ENCODE data around the gene EPC1. TPM values are rescaled to one million over a fixed set of nuclear protein-coding genes. Genes with fewer than 3 reads are reported as not detected.
"Not testable (repeated sequence)": the region's sequence is repeated elsewhere in the genome, so short reads cannot be mapped to it uniquely, and the experiment has no call there.

EPC1 gene
- total RNA-seq, 1 experiment from 2014 or later, result 36.6 TPM

DNA sequence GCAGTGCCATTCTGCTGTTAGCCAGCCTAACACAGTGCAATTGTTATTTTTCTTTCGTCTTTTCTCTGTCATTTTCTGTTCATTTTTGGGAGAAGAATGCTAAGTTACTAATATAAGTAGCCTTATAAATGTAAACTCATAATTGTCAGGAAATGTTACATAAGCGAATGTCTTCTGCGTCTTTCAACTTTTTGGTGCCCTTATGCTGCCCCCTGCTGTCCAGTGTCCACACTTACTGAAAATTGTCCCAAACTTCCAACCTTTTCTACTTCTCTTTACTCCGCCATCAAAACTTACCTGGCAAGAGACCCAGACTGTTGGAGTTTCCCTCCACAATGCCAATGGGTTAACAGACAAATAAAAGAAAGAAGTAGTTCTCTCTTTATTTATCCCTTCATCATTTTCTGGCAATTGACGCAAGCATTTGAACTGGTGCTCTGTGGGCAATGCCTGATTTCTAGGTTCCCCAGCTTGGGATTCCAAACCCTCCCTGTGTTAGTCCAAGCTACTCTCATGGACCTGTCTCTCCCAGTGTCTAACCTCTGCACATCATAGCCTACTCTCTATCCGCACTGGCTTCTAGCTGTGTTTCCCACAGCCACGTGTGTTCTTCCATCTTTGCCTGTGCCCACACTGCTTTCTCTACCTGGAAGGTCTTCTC is 21.0 kb upstream of the EPC1 start:
- TF ChIP-seq, protein P1, sequence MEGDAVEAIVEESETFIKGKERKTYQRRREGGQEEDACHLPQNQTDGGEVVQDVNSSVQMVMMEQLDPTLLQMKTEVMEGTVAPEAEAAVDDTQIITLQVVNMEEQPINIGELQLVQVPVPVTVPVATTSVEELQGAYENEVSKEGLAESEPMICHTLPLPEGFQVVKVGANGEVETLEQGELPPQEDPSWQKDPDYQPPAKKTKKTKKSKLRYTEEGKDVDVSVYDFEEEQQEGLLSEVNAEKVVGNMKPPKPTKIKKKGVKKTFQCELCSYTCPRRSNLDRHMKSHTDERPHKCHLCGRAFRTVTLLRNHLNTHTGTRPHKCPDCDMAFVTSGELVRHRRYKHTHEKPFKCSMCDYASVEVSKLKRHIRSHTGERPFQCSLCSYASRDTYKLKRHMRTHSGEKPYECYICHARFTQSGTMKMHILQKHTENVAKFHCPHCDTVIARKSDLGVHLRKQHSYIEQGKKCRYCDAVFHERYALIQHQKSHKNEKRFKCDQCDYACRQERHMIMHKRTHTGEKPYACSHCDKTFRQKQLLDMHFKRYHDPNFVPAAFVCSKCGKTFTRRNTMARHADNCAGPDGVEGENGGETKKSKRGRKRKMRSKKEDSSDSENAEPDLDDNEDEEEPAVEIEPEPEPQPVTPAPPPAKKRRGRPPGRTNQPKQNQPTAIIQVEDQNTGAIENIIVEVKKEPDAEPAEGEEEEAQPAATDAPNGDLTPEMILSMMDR (IDR thresholded peaks at IDR 0.05; ENCODE audit: insufficient read depth in 1 of 2, low read depth in 1 of 2, low read length in 1 of 2, severe bottlenecking in 1 of 2, unreplicated experiment in 1 of 2), result peak; percentile 91 to 93
- Histone ChIP-seq H3K27me3 (replicated peaks; ENCODE audit: control insufficient read depth, insufficient read depth, low read length) (no peaks in the 10 kb centered on the region), H3K4me3 (ENCODE audit: low read depth, low read length) (no peak overlapping the region), H3K9me3 (no peaks in the 10 kb centered on the region), H3K4me1 (no peaks in the 10 kb centered on the region; the same call in 1 of the 2 replicates), H3K36me3 (ENCODE audit: control insufficient read depth, insufficient read depth, low read length) (no peaks in the 10 kb centered on the region; the same call in 1 of the 2 replicates)
- H3K4me3 Mint-ChIP-seq (ENCODE audit: unreplicated experiment), result peak overlapping the region; percentile 22
- ChIA-PET CTCF (interaction anchor here (0.5 to 1.0 kb wide), 5 partner anchors 12 to 111 kb away, joined by 3 to 6 read pairs (median 4); no protein-coding TSS in a partner anchor), POLR2A (interaction anchor here (0.7 kb wide), 1 partner anchor 22 kb away, joined by 4 read pairs; no protein-coding TSS in a partner anchor)
- DNase-seq, result peak; percentile 75 to 81
- no peaks in the 10 kb centered on the region for H3K27me3 Mint-ChIP-seq (ENCODE audit: insufficient read depth, unreplicated experiment)
- H3K9me3 Mint-ChIP-seq (ENCODE audit: unreplicated experiment), result no peaks in the 10 kb centered on the region
- intact Hi-C loops (cut with micrococcal nuclease; ENCODE audit: unreplicated experiment), result loop anchor here (1.0 to 5.0 kb wide), 5 partner anchors 18 to 177 kb away; no protein-coding TSS in a partner anchor
- H3K27ac Mint-ChIP-seq (ENCODE audit: unreplicated experiment), result no peak overlapping the region
- no TSS peak for BruUV-seq (replicated peaks)
- H3K4me1 Mint-ChIP-seq (ENCODE audit: low read depth, unreplicated experiment), result peaks cover 11% of the 10 kb centered on the region
- H3K36me3 Mint-ChIP-seq (ENCODE audit: insufficient read depth, unreplicated experiment), result no peaks in the 10 kb centered on the region

DNA sequence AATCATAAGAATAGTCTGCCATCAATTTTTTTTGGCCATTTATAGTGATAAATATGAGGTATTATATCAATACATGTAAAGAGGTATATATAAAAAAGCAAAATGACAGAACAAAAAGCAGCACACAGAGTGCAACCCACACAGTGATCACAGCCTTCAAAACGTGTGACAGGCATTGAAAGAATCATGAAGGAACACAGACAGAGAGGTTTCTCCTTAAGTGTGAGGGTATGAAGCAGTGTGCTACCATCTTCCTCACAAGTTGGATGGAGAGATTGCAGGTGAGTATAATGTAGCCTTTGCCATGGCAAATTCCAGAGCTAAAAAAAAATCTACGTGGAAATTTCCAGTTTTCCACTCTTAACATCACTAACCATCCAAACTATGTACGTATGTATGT is 19.6 kb upstream of the EPC1 start:
- BruUV-seq (replicated peaks), result no TSS peak
- no peak overlapping the region for H3K4me3 ChIP-seq (ENCODE audit: low read depth, low read length)
- H3K4me1 ChIP-seq, result no peaks in the 10 kb centered on the region; the same call in 1 of the 2 replicates
- ChIA-PET POLR2A (no interaction called here), CTCF (interaction anchor here (0.7 kb wide), 1 partner anchor 176 kb away, joined by 3 read pairs; no protein-coding TSS in a partner anchor)
- Mint-ChIP-seq H3K9me3 (ENCODE audit: unreplicated experiment) (no peaks in the 10 kb centered on the region), H3K27me3 (ENCODE audit: insufficient read depth, unreplicated experiment) (no peaks in the 10 kb centered on the region), H3K4me1 (ENCODE audit: low read depth, unreplicated experiment) (peaks cover 13% of the 10 kb centered on the region), H3K36me3 (ENCODE audit: insufficient read depth, unreplicated experiment) (no peaks in the 10 kb centered on the region), H3K4me3 (ENCODE audit: unreplicated experiment) (no peak overlapping the region), H3K27ac (ENCODE audit: unreplicated experiment) (no peak overlapping the region)
- no peaks in the 10 kb centered on the region for H3K36me3 ChIP-seq (ENCODE audit: control insufficient read depth, insufficient read depth, low read length)
- no peaks in the 10 kb centered on the region for H3K27me3 ChIP-seq (replicated peaks; ENCODE audit: control insufficient read depth, insufficient read depth, low read length)
- DNase-seq, result no peak
- no peaks in the 10 kb centered on the region for H3K9me3 ChIP-seq
- intact Hi-C loops (cut with micrococcal nuclease; ENCODE audit: unreplicated experiment), result loop anchor here (5.0 kb wide), 1 partner anchor 154 kb away; no protein-coding TSS in a partner anchor
- TF ChIP-seq, protein P1 (IDR thresholded peaks at IDR 0.05; ENCODE audit: insufficient read depth in 1 of 2, low read depth in 1 of 2, low read length in 1 of 2, severe bottlenecking in 1 of 2, unreplicated experiment in 1 of 2), result no peak

DNA sequence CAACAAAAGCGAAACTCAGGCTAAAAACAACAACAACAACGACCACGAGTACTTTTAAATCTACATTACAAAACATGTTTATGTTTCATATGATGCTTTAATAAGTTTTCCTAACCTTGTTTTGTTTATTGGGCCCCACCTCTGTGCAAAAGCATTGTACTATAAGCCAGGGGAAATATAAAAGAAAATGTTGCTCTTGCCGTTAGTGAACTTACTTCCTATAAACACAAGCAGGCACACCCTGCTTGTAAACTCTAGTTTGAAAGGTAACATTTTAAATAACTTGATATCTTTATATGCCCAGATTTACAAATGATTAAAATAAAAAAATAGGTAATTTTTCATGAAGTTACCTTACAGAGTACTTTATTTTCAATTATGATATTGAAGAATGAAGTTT is 19.2 kb upstream of the EPC1 start:
- Mint-ChIP-seq H3K27ac (ENCODE audit: unreplicated experiment) (no peak overlapping the region), H3K4me3 (ENCODE audit: unreplicated experiment) (no peak overlapping the region), H3K27me3 (ENCODE audit: insufficient read depth, unreplicated experiment) (no peaks in the 10 kb centered on the region), H3K36me3 (ENCODE audit: insufficient read depth, unreplicated experiment) (no peaks in the 10 kb centered on the region), H3K4me1 (ENCODE audit: low read depth, unreplicated experiment) (peaks cover 18% of the 10 kb centered on the region), H3K9me3 (ENCODE audit: unreplicated experiment) (no peaks in the 10 kb centered on the region)
- Histone ChIP-seq H3K36me3 (ENCODE audit: control insufficient read depth, insufficient read depth, low read length) (no peaks in the 10 kb centered on the region), H3K4me3 (ENCODE audit: low read depth, low read length) (no peak overlapping the region), H3K27me3 (replicated peaks; ENCODE audit: control insufficient read depth, insufficient read depth, low read length) (no peaks in the 10 kb centered on the region), H3K4me1 (no peaks in the 10 kb centered on the region; the same call in 1 of the 2 replicates), H3K9me3 (no peaks in the 10 kb centered on the region)
- intact Hi-C loops (cut with micrococcal nuclease; ENCODE audit: unreplicated experiment), result loop anchor here (5.0 kb wide), 1 partner anchor 154 kb away; no protein-coding TSS in a partner anchor
- DNase-seq, result no peak
- TF ChIP-seq, protein P1 (IDR thresholded peaks at IDR 0.05; ENCODE audit: insufficient read depth in 1 of 2, low read depth in 1 of 2, low read length in 1 of 2, severe bottlenecking in 1 of 2, unreplicated experiment in 1 of 2), result no peak
- CTCF ChIA-PET, result interaction anchor here (0.7 kb wide), 1 partner anchor 176 kb away, joined by 3 read pairs; no protein-coding TSS in a partner anchor
- BruUV-seq (replicated peaks), result no TSS peak
- POLR2A ChIA-PET, result no interaction called here

DNA sequence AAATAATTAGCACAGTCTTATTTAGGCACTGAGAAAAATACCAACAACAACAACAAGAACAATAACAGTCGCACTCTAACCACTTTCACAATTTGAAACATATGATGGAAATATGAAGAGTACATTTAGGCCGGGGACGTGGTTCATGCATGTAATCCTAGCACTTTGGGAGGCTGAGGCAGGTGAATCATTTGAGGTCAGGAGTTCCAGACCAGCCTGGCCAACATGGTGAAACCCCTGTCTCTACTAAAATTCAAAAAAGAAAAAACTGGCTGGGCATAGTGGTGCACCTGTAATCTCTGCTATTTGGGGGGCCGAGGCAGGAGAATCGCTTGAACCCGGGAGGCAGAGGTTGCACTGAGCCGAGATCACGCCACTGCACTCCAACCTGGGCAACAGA is 18.4 kb upstream of the EPC1 start:
- H3K4me1 ChIP-seq; H3K36me3 Mint-ChIP-seq (ENCODE audit: insufficient read depth, unreplicated experiment); POLR2A ChIA-PET; H3K9me3 ChIP-seq; BruUV-seq (replicated peaks); H3K27me3 Mint-ChIP-seq (ENCODE audit: insufficient read depth, unreplicated experiment); H3K36me3 ChIP-seq (ENCODE audit: control insufficient read depth, insufficient read depth, low read length); H3K4me3 Mint-ChIP-seq (ENCODE audit: unreplicated experiment); H3K27me3 ChIP-seq (replicated peaks; ENCODE audit: control insufficient read depth, insufficient read depth, low read length); DNase-seq; H3K4me3 ChIP-seq (ENCODE audit: low read depth, low read length); H3K9me3 Mint-ChIP-seq (ENCODE audit: unreplicated experiment); H3K27ac Mint-ChIP-seq (ENCODE audit: unreplicated experiment); CTCF ChIA-PET: not testable (repeated sequence)
- H3K4me1 Mint-ChIP-seq (ENCODE audit: low read depth, unreplicated experiment), result peaks cover 18% of the 10 kb centered on the region
- intact Hi-C loops (cut with micrococcal nuclease; ENCODE audit: unreplicated experiment), result loop anchor here (5.0 kb wide), 1 partner anchor 153 kb away; no protein-coding TSS in a partner anchor
